Stomach (tissue), 4 donors: ENCODE data around the gene VPS52.

Experiments used
- CTCF ChIP-seq, 7 experiments: fragments of 450-650 bp in 4 of 7; fragments of 200-600 bp in 3 of 7; sonication (generic) in 3 of 7; IDR thresholded peaks; one replicate each; pipeline ENCODE4 v1.5.1; 2016 to 2019; ENCODE audit warnings: antibody characterized with exemption in 7 of 7, control low read depth in 2 of 7, mild to moderate bottlenecking in 1 of 7
- EP300 ChIP-seq: sonication (generic); formaldehyde crosslinking; IDR thresholded peaks from one replicate; pipeline ENCODE4 v1.6.1; 2017; ENCODE audit warnings: antibody characterized with exemption
- POLR2A ChIP-seq, 4 donors: fragments of 450-650 bp; IDR thresholded peaks; one replicate each; pipeline ENCODE4 v1.6.1; 2016; ENCODE audit warnings: antibody characterized with exemption in 4 of 4, control low read depth in 2 of 4, mild to moderate bottlenecking in 1 of 4, moderate library complexity in 1 of 4

- TF ChIP-seq EP300 (no peak), POLR2A (IDR thresholded peaks at IDR 0.05) (no peak), CTCF (IDR thresholded peaks at IDR 0.05) (no peak)
Observed at GRCh38 chr6:33312361-33313104, 40.9 kb upstream of the VPS52 start.
